HG03354 (cell line): Measurements from ENCODE around the gene NID2.

Experiments
- ATAC-seq: cut with Tn5 transposase; IDR thresholded peaks from one replicate; pipeline ENCODE4 v1.9.1; 2021; ENCODE audit warnings: mild to moderate bottlenecking; ENCODE audit not compliant: unreplicated experiment, poor library complexity, severe bottlenecking

The NID2 gene

DNA sequence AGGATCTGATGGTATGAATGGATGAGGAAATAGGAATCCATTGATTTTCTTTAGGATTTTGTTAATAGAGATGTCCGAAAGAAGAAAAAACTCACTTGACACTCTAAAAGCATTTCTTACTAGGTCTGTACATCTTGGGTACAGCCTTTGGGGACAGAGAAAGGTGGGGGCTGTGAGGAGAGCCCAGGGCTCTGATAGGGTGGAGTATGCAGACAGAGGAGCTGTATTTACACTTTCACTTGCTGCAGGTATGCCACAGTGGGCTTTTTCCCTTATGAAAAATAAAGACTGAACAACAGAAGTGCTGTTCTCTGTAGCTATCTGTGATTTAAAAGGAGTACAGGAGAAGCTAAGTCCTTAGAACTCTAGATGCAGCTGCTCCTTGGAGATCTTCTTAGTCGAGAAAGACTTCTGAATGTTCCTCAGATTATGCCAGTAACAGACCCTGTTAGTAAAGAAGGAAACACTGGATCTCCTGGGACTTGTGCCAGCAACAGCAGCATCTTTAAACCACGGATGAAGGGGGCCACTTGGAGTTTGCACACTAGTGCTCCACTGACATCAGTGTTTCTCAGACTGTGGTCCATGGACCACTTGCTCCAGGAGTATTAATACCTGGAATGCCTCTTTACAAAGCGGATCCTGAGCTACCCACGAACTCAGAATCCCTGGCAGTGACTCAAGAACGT lies 98.9 kb downstream of the NID2 start:
- no peak for ATAC-seq

DNA sequence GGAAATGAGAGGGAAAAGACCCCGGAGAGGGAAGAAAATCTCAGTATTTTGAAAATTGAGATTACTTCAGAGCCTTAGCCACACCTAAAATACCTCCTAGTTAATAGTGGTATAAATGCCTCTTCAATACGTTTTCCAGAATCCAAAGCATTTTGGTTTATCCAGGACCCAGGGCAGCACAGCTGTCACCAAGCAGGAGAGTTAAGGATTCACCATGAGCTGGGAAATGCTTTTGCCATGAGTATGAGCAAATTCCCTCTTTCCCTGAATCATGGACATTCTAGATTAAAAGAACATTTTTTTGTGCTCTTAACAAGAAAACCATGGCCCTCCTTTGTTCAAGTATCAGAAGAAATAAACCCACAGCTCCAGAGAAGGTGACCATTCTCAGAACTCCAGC lies 101.3 kb downstream of the NID2 start:
- no peak for ATAC-seq

DNA sequence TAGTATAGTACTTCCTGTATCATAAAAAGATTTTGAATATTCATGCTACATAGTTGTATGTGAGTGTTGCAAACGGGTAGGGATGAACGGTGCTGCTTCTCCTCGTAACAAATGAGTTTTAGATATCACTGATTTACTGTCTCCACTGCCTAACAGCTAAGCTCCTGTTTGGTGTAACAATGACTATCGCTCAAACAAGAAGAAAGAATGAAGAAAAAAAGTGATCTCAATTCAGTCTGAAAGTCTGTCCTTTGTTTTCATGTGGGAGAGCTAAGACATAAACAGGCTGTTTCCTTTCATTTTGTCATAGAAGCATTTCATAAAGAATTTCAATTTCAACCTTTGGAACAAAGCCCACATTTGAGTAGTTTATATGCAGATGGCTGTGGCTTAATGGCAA lies 105.6 kb downstream of the NID2 start:
- ATAC-seq, result no peak

DNA sequence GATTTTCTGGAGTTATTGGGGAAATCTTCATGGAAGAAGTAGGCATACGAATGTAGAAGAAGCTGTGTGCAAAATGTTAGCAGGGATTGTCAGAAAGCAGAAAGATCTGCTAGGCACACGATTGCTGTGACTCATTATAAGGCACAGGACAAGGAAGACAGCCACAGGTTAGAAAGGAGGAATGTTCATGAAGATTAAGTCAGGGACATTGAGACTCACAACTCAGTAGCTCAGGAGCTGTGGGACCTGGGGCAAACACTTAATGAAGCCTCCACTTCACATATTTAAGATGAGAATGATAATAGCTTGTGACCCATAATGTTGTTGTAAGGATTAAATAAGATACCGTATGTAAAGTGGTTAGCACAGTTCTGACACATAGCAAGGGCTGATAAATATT lies 106.1 kb downstream of the NID2 start:
- no peak for ATAC-seq

DNA sequence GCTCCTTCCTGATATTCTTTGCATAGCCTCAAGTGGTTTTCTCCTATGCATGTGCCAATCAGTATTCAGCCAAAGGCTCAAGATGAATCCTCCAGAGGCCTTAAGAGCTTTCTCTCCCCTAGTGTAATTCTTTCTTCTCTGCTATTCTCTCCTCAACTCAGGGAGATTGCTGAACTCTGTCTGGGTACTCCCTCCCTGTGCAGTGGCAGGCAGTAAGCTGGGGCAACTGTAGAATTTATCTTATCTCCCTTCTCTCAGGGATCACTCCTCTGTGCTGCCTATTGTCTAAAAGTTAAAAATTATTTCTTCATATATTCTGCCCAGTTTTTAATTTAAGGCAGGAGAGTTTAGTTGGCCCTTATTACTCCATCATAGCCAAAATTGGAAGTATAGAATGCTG lies 108.0 kb downstream of the NID2 start:
- ATAC-seq, result no peak

DNA sequence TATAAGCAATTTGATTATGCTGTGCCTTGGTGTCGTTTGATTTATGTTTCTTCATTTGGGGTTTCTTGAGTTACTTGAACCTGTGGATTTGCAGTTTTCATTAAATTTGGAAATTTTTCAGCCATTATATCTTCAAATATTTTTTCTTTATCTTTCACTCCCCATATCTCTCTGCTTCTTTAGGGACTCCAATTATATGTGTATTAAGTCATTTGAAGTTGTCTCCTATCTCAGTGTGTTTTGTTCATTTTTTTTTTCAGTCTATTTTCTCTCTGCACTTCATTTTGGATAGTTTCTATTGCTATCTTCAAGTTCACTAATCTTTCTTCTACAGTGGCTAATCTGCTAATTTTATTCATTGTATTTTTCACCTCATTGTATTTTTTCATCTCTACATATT lies 108.9 kb downstream of the NID2 start:
- no peak for ATAC-seq

DNA sequence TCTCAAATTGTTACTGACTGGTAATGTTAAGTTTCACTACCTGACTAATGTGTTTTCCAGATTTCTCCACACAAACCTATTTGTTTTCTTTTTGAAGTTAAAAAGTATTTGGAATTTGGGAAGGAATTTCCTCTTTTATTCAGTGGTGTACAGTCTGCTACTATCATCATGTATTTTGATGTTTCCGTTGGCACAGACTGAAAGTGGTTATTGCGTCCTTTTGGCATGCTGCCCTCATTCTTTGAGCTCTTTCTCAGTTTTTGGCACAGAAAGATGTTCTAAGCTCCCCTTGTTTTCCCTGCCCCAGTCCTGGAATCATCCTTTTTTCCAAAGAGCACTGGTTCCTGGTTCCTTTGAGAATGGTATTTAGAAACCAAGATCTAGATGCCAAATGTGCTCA lies 110.9 kb downstream of the NID2 start:
- no peak for ATAC-seq
